LHCN-M2 (cell line): ENCODE measurements around the gene MPP4. TPM values are rescaled to one million over a fixed set of nuclear protein-coding genes. Genes with fewer than 3 reads are reported as not detected.
"Not testable (repeated sequence)": the region's sequence is repeated elsewhere in the genome, so short reads cannot be mapped to it uniquely, and the experiment has no call there.

Experiments
- DNase-seq: peaks from one replicate; pipeline ENCODE4 v3.0.0-alpha.2; 2012; ENCODE audit warnings: low read depth
- total RNA-seq: library from RNA; depleted of rRNA; stranded (reverse); fragments of >200 nt; gene quantifications from 2 replicates; pipeline ENCODE4 v1.2.3, GENCODE V29; 2014

Gene MPP4
- total RNA-seq, 1 experiment from 2014 or later = 140 TPM

GRCh38 chr2:201673546-201673945 lies 24.9 kb downstream of the MPP4 start:
- no peak for DNase-seq

- not testable (repeated sequence) for DNase-seq
Measured at GRCh38 chr2:201671205-201671604, 27.2 kb downstream of the MPP4 start.

GRCh38 chr2:201669865-201670264 lies 28.6 kb downstream of the MPP4 start:
- no peak for DNase-seq

GRCh38 chr2:201668402-201668910 lies 30.0 kb downstream of the MPP4 start:
- no peak for DNase-seq

GRCh38 chr2:201664334-201664733 lies 34.1 kb downstream of the MPP4 start:
- no peak for DNase-seq

- no peak for DNase-seq
Measured at GRCh38 chr2:201661366-201661765, 37.1 kb downstream of the MPP4 start.

GRCh38 chr2:201660293-201660895 lies 38.0 kb downstream of the MPP4 start:
- no peak for DNase-seq

GRCh38 chr2:201656740-201657139 lies 41.7 kb downstream of the MPP4 start:
- DNase-seq = no peak

- no peak for DNase-seq
Measured at GRCh38 chr2:201656102-201656501, 42.3 kb downstream of the MPP4 start.

- peak; percentile 65 for DNase-seq
Measured at GRCh38 chr2:201654616-201655384, 43.6 kb downstream of the MPP4 start.

GRCh38 chr2:201653221-201653620 lies 45.2 kb downstream of the MPP4 start:
- no peak for DNase-seq

GRCh38 chr2:201649442-201649841 lies 49.0 kb downstream of the MPP4 start:
- no peak for DNase-seq

- DNase-seq = no peak
Measured at GRCh38 chr2:201647431-201647830, 51.0 kb downstream of the MPP4 start.

GRCh38 chr2:201644001-201644400 lies 54.4 kb downstream of the MPP4 start:
- DNase-seq = peak; percentile 36

GRCh38 chr2:201643216-201643890 lies 55.1 kb downstream of the MPP4 start, which contains the start of gene TMEM237:
Gene TMEM237, minus strand, starts transcription at chr2:201643503. Its CDS starts 103 bp downstream, at chr2:201643400.
- peak; percentile 55 for DNase-seq

GRCh38 chr2:201642579-201643215 lies 55.7 kb downstream of the MPP4 start:
- DNase-seq = peak; percentile 76

- DNase-seq = no peak
Measured at GRCh38 chr2:201642086-201642578, 56.3 kb downstream of the MPP4 start.

GRCh38 chr2:201639205-201639604 lies 59.2 kb downstream of the MPP4 start:
- DNase-seq = no peak

- no peak for DNase-seq
Measured at GRCh38 chr2:201638326-201638725, 60.1 kb downstream of the MPP4 start.

- peak; percentile 12 for DNase-seq
Measured at GRCh38 chr2:201633661-201634249, 64.7 kb downstream of the MPP4 start.

- DNase-seq = peak; percentile 21
Measured at GRCh38 chr2:201631041-201631440, 67.4 kb downstream of the MPP4 start.
